CD14-positive monocyte (primary cell): ENCODE measurements around the gene PLXNC1. TPM values are rescaled to one million over a fixed set of nuclear protein-coding genes. Genes with fewer than 3 reads are reported as not detected.
"Not testable (repeated sequence)": the region's sequence is repeated elsewhere in the genome, so short reads cannot be mapped to it uniquely, and the experiment has no call there.

Experiments used
- DNase-seq, 3 donors: peaks; one replicate each; pipeline ENCODE4 v3.0.0-alpha.2; 2011 to 2022
- H2AFZ ChIP-seq: 2 replicates; pipeline ENCODE4 v1.6.0; 2012; ENCODE audit warnings: mild to moderate bottlenecking, low read depth, low read length, inconsistent platforms; ENCODE audit not compliant: insufficient read depth, poor library complexity, severe bottlenecking
- H3K27ac ChIP-seq, 2 donors: 1 replicate in 1 of 2; 2 replicates in 1 of 2; pipeline ENCODE4 v1.5.1; 2012 to 2013; ENCODE audit warnings: low read length in 2 of 2, control low read depth in 1 of 2, inconsistent platforms in 1 of 2, low read depth in 1 of 2, mild to moderate bottlenecking in 1 of 2
- H3K27me3 ChIP-seq, 2 donors: one replicate each; pipeline versions ENCODE4 v1.6.0 to v1.6.1; 2011 to 2013; ENCODE audit warnings: low read length in 2 of 2; ENCODE audit not compliant: control insufficient read depth in 2 of 2, insufficient read depth in 2 of 2
- H3K36me3 ChIP-seq, 2 donors: replicated peaks in 1 of 2; 1 replicate in 1 of 2; 2 replicates in 1 of 2; pipeline versions ENCODE4 v1.5.1 to v1.6.1; 2012 to 2013; ENCODE audit warnings: low read length in 2 of 2, control low read depth in 1 of 2, inconsistent platforms in 1 of 2, mild to moderate bottlenecking in 1 of 2; ENCODE audit not compliant: insufficient read depth in 2 of 2, control insufficient read depth in 1 of 2
- H3K4me1 ChIP-seq, 2 donors: 1 replicate in 1 of 2; 2 replicates in 1 of 2; pipeline versions ENCODE4 v1.5.1 to v1.6.1; 2012 to 2013; ENCODE audit warnings: low read length in 2 of 2, control low read depth in 1 of 2, inconsistent platforms in 1 of 2, mild to moderate bottlenecking in 1 of 2, moderate library complexity in 1 of 2; ENCODE audit not compliant: insufficient read depth in 2 of 2, control insufficient read depth in 1 of 2
- H3K4me2 ChIP-seq: replicated peaks from 2 replicates; pipeline ENCODE3; 2012; ENCODE audit warnings: low read length, moderate library complexity, mild to moderate bottlenecking; ENCODE audit not compliant: poor library complexity, severe bottlenecking; ENCODE audit errors: extremely low read depth
- H3K4me3 ChIP-seq, 3 experiments: fragments of 200-600 bp in 1 of 3; sonication (generic) in 1 of 3; replicated peaks in 1 of 3; 1 replicate in 2 of 3; 2 replicates in 1 of 3; pipeline ENCODE4 v1.5.1; 2011 to 2013; ENCODE audit warnings: low read length in 3 of 3, mild to moderate bottlenecking in 3 of 3, control low read depth in 2 of 3, low read depth in 2 of 3, inconsistent platforms in 1 of 3, moderate library complexity in 1 of 3
- H3K79me2 ChIP-seq: 2 replicates; pipeline ENCODE4 v1.6.0; 2012; ENCODE audit warnings: mild to moderate bottlenecking, control low read depth, inconsistent platforms, low read length, moderate library complexity; ENCODE audit not compliant: insufficient read depth
- H3K9ac ChIP-seq: 2 replicates; pipeline ENCODE4 v1.6.0; 2017; ENCODE audit warnings: low read length, mild to moderate bottlenecking; ENCODE audit not compliant: insufficient read depth, poor library complexity, severe bottlenecking
- H3K9me3 ChIP-seq, 2 donors: replicated peaks in 1 of 2; 1 replicate in 1 of 2; 2 replicates in 1 of 2; pipeline versions ENCODE4 v1.5.1 to v1.6.1; 2012 to 2013; ENCODE audit warnings: low read length in 2 of 2, control low read depth in 1 of 2; ENCODE audit not compliant: control insufficient read depth in 1 of 2, insufficient read depth in 1 of 2
- H4K20me1 ChIP-seq: 2 replicates; pipeline ENCODE4 v1.6.0; 2012; ENCODE audit warnings: mild to moderate bottlenecking, low read length, control low read depth, moderate library complexity; ENCODE audit not compliant: insufficient read depth
- H3K27ac Mint-ChIP-seq, 7 donors: one replicate each; pipeline ENCODE4 v1.8.0; 2020; ENCODE audit warnings: mild to moderate bottlenecking in 7 of 7, mixed read lengths in 7 of 7, moderate library complexity in 6 of 7, inconsistent platforms in 2 of 7
- H3K27me3 Mint-ChIP-seq, 3 donors: one replicate each; pipeline ENCODE4 v1.8.0; 2021 to 2022; ENCODE audit warnings: low read depth in 3 of 3, mild to moderate bottlenecking in 3 of 3, mixed read lengths in 3 of 3, moderate library complexity in 3 of 3, inconsistent platforms in 1 of 3
- H3K36me3 Mint-ChIP-seq, 2 donors: one replicate each; pipeline ENCODE4 v1.8.0; 2020; ENCODE audit warnings: mixed read lengths in 2 of 2, inconsistent platforms in 1 of 2, mild to moderate bottlenecking in 1 of 2
- H3K4me1 Mint-ChIP-seq: one replicate; pipeline ENCODE4 v1.8.0; 2020; ENCODE audit warnings: mild to moderate bottlenecking, mixed read lengths
- H3K4me3 Mint-ChIP-seq, 2 donors: one replicate each; pipeline ENCODE4 v1.8.0; 2020; ENCODE audit warnings: mild to moderate bottlenecking in 2 of 2, mixed read lengths in 2 of 2, moderate library complexity in 1 of 2
- H3K9me3 Mint-ChIP-seq, 7 donors: one replicate each; pipeline ENCODE4 v1.8.0; 2020 to 2022; ENCODE audit warnings: mixed read lengths in 7 of 7, mild to moderate bottlenecking in 6 of 7, moderate library complexity in 6 of 7, inconsistent platforms in 2 of 7
- WGBS: methylation state at CpG from one replicate; pipeline ENCODE4 v1.1.5; 2013; ENCODE audit warnings: missing lambda C conversion rate; ENCODE audit not compliant: insufficient coverage; 5-methylcytosine and 5-hydroxymethylcytosine counted together
- intact Hi-C, 2 donors: fragments of 100-400 bp; cut with micrococcal nuclease; formaldehyde crosslinking; loops; one replicate each; pipeline versions ENCODE4 v1.15.0 to v1.15.1; 2023
- polyA plus RNA-seq, 3 donors: library from polyadenylated mRNA; depleted of rRNA in 1 of 3; unstranded in 2 of 3; stranded (reverse) in 1 of 3; fragments of 300-500 nt in 2 of 3; fragments of >200 nt in 1 of 3; fragmentation: Illumina TruSeq in 2 of 3; gene quantifications; 1 replicate in 2 of 3; 2 replicates in 1 of 3; pipeline ENCODE4 v1.2.3, GENCODE V29; 2012 to 2021
- TF ChIP-seq, protein P1 (sequence below): fragments of 200-600 bp; IDR thresholded peaks from one replicate; pipeline ENCODE4 v1.8.0; 2022; ENCODE audit warnings: antibody characterized with exemption, mild to moderate bottlenecking

PLXNC1 gene
- polyA plus RNA-seq, 3 donors, result 14.3 to 35.2 (median 15.4) TPM

DNA sequence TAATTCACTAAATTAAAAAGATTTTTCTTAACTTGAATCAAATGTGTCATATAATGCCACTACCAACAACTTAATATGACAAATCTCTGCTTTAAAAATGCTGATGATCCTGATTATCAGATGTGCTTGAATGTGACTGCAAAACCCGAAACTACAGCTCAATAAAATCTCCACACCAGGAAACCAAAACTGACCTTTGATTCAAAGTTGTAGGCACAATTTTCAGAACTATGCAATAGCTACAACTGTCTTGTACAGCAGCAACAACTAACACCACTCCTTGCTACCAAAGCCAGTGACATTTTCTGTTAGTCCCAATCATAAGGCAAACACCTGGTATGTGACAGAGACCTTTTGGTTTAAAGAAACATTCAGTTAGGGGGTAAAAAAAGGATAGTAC lies 164.0 kb downstream of the PLXNC1 start:
- Mint-ChIP-seq H3K9me3 (peaks cover 0 to 7% (median 3%) of the 10 kb centered on the region in 7 donors), H3K36me3 (peaks cover 20 to 29% of the 10 kb centered on the region in 2 donors), H3K27ac (no peak overlapping the region), H3K4me3 (no peak overlapping the region), H3K27me3 (no peaks in the 10 kb centered on the region), H3K4me1 (no peaks in the 10 kb centered on the region)
- H3K36me3 ChIP-seq, result peaks cover 15 to 50% of the 10 kb centered on the region in 2 donors
- intact Hi-C loops, result no loop called here
- no peak overlapping the region for H3K27ac ChIP-seq
- H3K9ac ChIP-seq, result no peak overlapping the region
- no peak overlapping the region for H3K4me3 ChIP-seq
- H3K27me3 ChIP-seq, result no peaks in the 10 kb centered on the region
- no peak overlapping the region for H3K4me2 ChIP-seq
- no peaks in the 10 kb centered on the region for H3K4me1 ChIP-seq
- DNase-seq, result no peak
- 100% methylated on average over 1 of the region's 1 CpG for WGBS
- no peak overlapping the region for H2AFZ ChIP-seq
- no peaks in the 10 kb centered on the region for H3K79me2 ChIP-seq
- H4K20me1 ChIP-seq, result no peaks in the 10 kb centered on the region
- TF ChIP-seq, protein P1, sequence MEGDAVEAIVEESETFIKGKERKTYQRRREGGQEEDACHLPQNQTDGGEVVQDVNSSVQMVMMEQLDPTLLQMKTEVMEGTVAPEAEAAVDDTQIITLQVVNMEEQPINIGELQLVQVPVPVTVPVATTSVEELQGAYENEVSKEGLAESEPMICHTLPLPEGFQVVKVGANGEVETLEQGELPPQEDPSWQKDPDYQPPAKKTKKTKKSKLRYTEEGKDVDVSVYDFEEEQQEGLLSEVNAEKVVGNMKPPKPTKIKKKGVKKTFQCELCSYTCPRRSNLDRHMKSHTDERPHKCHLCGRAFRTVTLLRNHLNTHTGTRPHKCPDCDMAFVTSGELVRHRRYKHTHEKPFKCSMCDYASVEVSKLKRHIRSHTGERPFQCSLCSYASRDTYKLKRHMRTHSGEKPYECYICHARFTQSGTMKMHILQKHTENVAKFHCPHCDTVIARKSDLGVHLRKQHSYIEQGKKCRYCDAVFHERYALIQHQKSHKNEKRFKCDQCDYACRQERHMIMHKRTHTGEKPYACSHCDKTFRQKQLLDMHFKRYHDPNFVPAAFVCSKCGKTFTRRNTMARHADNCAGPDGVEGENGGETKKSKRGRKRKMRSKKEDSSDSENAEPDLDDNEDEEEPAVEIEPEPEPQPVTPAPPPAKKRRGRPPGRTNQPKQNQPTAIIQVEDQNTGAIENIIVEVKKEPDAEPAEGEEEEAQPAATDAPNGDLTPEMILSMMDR, result no peak
- no peaks in the 10 kb centered on the region for H3K9me3 ChIP-seq

DNA sequence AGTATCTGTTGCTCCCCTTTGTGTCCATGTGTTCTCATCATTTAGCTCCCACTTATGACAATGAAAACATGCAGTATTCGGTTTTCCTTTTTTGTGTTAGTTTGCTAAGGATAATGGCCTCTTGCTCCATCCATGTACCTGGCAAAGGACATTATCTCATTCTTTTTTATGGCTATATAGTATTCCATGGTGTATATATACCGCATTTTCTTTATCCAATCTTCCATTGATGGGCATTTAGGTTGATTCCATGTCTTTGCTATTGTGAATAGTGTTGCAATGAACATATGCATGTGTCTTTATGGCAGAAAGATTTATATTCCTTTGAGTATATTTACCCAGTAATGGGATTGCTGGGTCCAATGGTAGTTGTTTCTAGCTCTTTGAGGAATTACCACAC lies 168.2 kb downstream of the PLXNC1 start:
- H3K9ac ChIP-seq, H3K4me3 ChIP-seq, DNase-seq, H3K27me3 Mint-ChIP-seq, H4K20me1 ChIP-seq, H3K4me1 Mint-ChIP-seq, H3K79me2 ChIP-seq, H3K4me3 Mint-ChIP-seq, H3K4me2 ChIP-seq, H3K4me1 ChIP-seq, H3K27ac Mint-ChIP-seq, H2AFZ ChIP-seq, H3K27me3 ChIP-seq, H3K27ac ChIP-seq, intact Hi-C loops: not testable (repeated sequence)
- Histone ChIP-seq H3K9me3 (peaks cover 9 to 24% of the 10 kb centered on the region in 2 donors), H3K36me3 (peaks cover 8 to 44% of the 10 kb centered on the region in 2 donors)
- no CpG with 5 or more reads among the region's 2 CpGs for WGBS
- H3K36me3 Mint-ChIP-seq, result peaks cover 33 to 41% of the 10 kb centered on the region in 2 donors
- peaks cover 16 to 41% (median 31%) of the 10 kb centered on the region in 7 donors for H3K9me3 Mint-ChIP-seq
